HCT116 (cell line): ENCODE results near the gene PRM1.

Source experiments
- CEBPB ChIP-seq: IDR thresholded peaks from 2 replicates; pipeline ENCODE4 v1.6.1; 2012; ENCODE audit warnings: low read depth
- CTCF ChIP-seq, 3 experiments: fragments of 200-600 bp in 1 of 3; sonication (generic) in 1 of 3; IDR thresholded peaks in 2 of 3; conservative IDR thresholded peaks in 1 of 3; 2 replicates each; pipeline ENCODE4 v1.5.1; 2012 to 2017; ENCODE audit warnings: low read depth in 2 of 3, low read length in 2 of 3, antibody characterized with exemption in 1 of 3, borderline replicate concordance in 1 of 3, control low read depth in 1 of 3, mild to moderate bottlenecking in 1 of 3, mixed read lengths in 1 of 3, mixed run types in 1 of 3, moderate library complexity in 1 of 3; ENCODE audit not compliant: insufficient read depth in 1 of 3
- EZH2phosphoT487 ChIP-seq: fragments of 200-600 bp; IDR thresholded peaks from 2 replicates; pipeline ENCODE4 v1.6.1; 2018; ENCODE audit warnings: antibody characterized with exemption, borderline replicate concordance
- POLR2AphosphoS5 ChIP-seq: IDR thresholded peaks from 2 replicates; pipeline ENCODE4 v1.6.1; 2011; ENCODE audit warnings: mild to moderate bottlenecking, low read depth, low read length, moderate library complexity
- ZBTB33 ChIP-seq: IDR thresholded peaks from 2 replicates; pipeline ENCODE4 v1.6.1; 2011; ENCODE audit warnings: mild to moderate bottlenecking, low read length, moderate library complexity; ENCODE audit not compliant: insufficient replicate concordance; ENCODE audit errors: extremely low read depth

DNA sequence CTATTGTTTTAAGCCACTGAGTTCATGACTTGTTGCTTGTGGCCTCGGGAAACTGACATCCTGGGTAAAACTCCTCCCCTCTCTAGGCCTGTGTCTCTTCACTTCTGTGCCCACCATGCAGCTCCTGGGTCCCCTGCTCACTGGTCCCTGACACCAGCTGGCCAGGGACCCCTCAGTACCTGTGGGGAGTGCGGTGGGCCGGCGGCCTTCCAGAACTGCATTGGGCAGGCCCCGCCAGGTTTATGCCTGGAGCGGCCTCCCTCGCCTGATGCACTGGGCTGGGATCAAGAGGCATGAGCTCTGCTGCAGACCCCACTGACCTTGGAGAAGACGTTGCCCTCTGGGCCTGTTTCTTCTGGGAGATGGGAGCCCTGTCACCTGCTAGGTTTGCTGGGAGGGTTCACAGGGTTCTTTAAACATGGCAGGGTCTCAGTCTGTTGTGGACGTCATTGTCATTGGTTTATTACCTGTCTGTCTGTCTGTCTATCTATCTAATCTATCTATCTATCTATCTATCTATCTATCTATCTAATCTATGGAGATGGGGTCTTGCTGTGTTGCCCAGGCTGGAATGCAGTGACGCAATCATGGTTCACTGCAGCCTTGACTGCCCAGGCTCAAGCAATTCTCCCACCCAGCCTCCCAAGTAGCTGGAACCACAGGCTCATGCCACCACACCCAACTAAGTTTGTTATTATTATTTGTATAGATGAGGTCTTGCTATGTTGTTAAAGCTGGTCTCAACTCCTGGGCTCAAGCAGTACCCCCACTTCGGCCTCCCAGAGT lies 42.6 kb upstream of the PRM1 start:
- TF ChIP-seq CTCF (IDR thresholded peaks at IDR 0.05 in 2 of 3, conservative IDR thresholded peaks at IDR 0.05 in 1 of 3; ENCODE audit: borderline replicate concordance in 1 of 3, insufficient read depth in 1 of 3, low read depth in 2 of 3, low read length in 2 of 3) (no peak), EZH2phosphoT487 (no peak), POLR2AphosphoS5 (no peak), ZBTB33 (no peak), CEBPB (no peak)
